ENCODE data around the gene PLXNA4.

DNA sequence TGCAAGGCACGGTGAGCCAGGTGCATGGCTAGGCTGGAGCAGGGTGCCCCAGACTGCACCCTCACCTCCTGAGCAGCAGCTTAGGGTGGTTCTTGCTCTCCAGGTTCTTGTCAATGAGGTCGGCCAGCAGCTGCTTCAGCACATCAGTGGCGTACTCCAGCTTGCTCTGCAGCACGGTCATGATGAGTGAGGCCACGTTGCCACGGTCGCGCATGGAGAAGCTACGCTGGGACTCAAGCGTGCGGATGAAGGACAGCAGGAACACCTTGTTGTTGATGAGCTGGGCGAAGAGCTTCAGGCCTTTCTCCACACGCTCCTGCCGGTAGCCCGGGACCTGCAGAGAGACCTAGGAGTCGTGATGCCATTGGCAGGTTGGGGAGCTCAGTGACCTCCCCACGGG lies 408.0 kb downstream of the PLXNA4 start:
- TF ChIP-seq EZH2phosphoT487 (IDR thresholded peaks at IDR 0.05; ENCODE audit: low read depth, severe bottlenecking, unreplicated experiment) (no peak), EZH2 (IDR thresholded peaks at IDR 0.05; ENCODE audit: borderline replicate concordance) (no peak)
- TF ChIP-seq, protein P1, sequence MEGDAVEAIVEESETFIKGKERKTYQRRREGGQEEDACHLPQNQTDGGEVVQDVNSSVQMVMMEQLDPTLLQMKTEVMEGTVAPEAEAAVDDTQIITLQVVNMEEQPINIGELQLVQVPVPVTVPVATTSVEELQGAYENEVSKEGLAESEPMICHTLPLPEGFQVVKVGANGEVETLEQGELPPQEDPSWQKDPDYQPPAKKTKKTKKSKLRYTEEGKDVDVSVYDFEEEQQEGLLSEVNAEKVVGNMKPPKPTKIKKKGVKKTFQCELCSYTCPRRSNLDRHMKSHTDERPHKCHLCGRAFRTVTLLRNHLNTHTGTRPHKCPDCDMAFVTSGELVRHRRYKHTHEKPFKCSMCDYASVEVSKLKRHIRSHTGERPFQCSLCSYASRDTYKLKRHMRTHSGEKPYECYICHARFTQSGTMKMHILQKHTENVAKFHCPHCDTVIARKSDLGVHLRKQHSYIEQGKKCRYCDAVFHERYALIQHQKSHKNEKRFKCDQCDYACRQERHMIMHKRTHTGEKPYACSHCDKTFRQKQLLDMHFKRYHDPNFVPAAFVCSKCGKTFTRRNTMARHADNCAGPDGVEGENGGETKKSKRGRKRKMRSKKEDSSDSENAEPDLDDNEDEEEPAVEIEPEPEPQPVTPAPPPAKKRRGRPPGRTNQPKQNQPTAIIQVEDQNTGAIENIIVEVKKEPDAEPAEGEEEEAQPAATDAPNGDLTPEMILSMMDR (IDR thresholded peaks at IDR 0.05; ENCODE audit: poor library complexity): no peak

All from hepatocyte (in vitro differentiated cells).